Dedifferentiated amniotic fluid mesenchymal stem cell (primary cell): Measurements from ENCODE around the gene METTL16.
"Not testable (repeated sequence)": the region's sequence is repeated elsewhere in the genome, so short reads cannot be mapped to it uniquely, and the experiment has no call there.

Experiments
- DNase-seq: peaks from one replicate; pipeline ENCODE4 v3.0.0-alpha.2; 2016; ENCODE audit errors: extremely low spot score

METTL16 gene, protein sequence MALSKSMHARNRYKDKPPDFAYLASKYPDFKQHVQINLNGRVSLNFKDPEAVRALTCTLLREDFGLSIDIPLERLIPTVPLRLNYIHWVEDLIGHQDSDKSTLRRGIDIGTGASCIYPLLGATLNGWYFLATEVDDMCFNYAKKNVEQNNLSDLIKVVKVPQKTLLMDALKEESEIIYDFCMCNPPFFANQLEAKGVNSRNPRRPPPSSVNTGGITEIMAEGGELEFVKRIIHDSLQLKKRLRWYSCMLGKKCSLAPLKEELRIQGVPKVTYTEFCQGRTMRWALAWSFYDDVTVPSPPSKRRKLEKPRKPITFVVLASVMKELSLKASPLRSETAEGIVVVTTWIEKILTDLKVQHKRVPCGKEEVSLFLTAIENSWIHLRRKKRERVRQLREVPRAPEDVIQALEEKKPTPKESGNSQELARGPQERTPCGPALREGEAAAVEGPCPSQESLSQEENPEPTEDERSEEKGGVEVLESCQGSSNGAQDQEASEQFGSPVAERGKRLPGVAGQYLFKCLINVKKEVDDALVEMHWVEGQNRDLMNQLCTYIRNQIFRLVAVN

GRCh38 chr17:2511462-2512369 lies at the start of gene METTL16:
Gene METTL16, minus strand, starts transcription at chr17:2511888. Its CDS starts 9,557 bp downstream, at chr17:2502331.
- peak; percentile 100 for DNase-seq

- DNase-seq: no peak
Observed at GRCh38 chr17:2560658-2561057, 49.0 kb upstream of the METTL16 start.

- no peak for DNase-seq
Observed at GRCh38 chr17:2551928-2552327, 40.2 kb upstream of the METTL16 start.

GRCh38 chr17:2551493-2551892 lies 39.8 kb upstream of the METTL16 start:
- no peak for DNase-seq

- DNase-seq: no peak
Observed at GRCh38 chr17:2549392-2550211, 37.9 kb upstream of the METTL16 start.

GRCh38 chr17:2548026-2548425 lies 36.3 kb upstream of the METTL16 start:
- not testable (repeated sequence) for DNase-seq

DNA sequence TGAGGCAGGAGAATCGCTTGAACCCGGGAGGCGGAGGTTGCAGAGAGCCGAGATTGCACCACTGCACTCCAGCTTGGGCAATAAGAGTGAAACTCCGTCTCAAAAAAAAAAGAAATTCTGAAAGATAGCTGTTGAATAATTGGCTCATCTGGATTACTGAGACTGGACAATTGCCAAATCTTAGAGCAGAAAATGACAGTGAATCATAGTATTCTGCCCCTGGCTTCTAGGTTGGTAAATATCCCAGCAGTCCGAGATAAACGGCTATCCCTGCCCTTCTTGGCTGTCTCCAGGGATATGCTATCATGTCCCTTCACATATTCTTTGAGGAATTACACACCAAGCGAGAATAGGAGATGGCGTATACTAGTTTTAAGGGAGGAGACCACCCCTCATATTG lies 35.5 kb upstream of the METTL16 start:
- DNase-seq: no peak

- DNase-seq: no peak
Observed at GRCh38 chr17:2545393-2545792, 33.7 kb upstream of the METTL16 start.

- no peak for DNase-seq
Observed at GRCh38 chr17:2542456-2542855, 30.8 kb upstream of the METTL16 start.

- DNase-seq: no peak
Observed at GRCh38 chr17:2542056-2542455, 30.4 kb upstream of the METTL16 start.

DNA sequence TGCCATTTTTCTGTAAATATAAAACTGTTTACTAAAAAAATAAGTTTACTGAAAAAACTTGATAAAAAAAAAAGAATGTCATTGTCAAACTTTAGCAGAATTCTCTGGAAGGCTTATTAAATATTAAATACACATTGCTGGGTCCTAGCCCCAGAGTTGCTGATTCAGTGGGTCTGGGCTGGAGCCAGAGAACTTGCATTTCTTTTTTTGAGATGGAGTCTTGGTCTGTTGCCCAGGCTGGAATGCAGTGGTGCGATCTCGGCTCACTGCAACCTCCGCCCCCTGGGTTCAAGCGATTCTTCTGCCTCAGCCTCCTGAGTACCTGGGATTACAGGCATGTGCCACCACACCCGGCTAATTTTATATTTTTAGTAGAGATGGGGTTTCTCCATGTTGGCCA lies 25.9 kb upstream of the METTL16 start:
- DNase-seq: not testable (repeated sequence)

DNA sequence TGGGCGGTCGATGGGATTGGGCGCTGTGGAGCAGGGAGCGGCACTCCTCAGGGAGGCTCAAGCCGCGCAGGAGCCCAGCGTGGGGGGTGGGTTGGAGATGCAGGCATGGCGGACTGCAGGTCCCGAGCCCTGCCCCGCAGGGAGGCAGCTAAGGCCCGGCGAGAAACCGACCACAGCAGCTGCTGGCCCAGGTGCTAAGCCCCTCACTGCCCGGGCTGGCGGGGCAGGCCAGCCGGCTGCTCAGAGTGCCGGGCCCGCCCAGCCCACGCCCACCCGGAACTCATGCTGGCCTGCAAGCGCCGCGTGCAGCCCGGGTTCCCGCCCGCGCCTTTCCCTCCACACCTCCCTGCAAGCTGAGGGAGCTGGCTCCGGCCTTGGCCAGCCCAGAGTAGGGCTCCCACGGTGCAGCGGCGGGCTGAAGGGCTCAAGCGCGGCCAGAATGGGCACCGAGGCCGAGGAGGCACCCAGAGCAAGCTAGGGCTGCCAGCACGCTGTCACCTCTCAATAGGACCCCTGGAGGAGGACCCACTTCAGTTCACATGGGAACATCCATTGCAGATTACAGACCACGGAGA lies 20.5 kb upstream of the METTL16 start:
- DNase-seq: no peak

- not testable (repeated sequence) for DNase-seq
Observed at GRCh38 chr17:2531243-2531954, 19.7 kb upstream of the METTL16 start.

GRCh38 chr17:2521775-2522410 lies 10.2 kb upstream of the METTL16 start:
- DNase-seq: not testable (repeated sequence)

DNA sequence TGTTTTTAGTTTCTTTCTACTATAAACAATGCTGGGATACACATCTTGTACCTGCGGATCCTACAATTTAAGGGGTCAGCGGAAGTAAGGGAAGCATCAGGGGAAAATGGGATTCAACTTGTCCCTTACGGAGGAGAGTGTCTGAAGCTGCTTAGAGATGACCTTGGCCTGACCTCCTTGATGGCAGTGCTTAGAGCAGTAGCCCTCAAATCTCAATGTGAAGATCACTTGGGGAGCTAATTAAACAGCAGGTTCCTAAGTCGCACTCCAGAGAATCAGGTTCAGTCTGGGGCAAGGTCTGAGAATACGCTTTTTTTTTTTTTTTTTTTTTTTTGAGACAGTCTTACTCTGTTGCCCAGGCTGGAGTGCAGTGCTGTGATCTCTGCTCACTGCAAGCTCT lies 9.6 kb upstream of the METTL16 start:
- DNase-seq: no peak

DNA sequence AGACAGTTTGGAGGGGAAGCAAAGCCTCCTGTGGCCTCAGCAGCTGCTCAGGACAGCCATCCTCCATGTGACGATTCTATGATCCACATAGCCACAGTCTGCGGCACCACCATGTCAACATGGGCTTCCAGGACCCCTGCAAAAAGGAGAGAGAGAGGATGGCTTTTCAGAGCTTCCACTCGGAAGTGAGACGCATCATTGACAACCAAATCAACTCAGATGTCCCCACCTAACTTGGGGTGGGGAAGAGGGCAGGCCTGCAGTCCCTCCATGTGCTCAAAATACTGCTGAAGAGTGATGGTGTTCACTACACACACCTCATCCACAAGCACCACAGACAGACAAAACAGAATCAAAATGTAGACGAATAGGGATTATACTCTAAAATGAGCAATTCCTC lies 5.9 kb upstream of the METTL16 start:
- no peak for DNase-seq

- DNase-seq: peak; percentile 17
Observed at GRCh38 chr17:2511138-2511461, 588 bp downstream of the METTL16 start.

- no peak for DNase-seq
Observed at GRCh38 chr17:2510559-2510958, 1.1 kb downstream of the METTL16 start.

DNA sequence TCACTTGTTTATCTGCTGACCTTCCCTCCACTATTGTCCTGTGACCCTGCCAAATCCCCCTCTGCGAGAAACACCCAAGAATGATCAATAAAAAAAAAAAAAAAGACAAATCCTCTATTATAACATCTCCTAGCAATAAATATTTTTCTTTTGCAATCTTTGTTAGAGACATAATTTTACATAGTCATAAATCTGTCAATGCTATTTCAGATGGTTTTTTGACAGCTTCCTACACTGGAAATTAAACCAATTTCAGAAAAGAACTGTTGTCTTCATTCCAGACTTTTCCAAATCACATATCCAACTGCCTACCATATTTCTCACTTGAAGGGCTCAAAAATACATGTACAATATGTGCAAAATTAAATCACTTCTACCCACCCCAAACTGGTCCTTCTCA lies 3.7 kb downstream of the METTL16 start:
- no peak for DNase-seq

DNA sequence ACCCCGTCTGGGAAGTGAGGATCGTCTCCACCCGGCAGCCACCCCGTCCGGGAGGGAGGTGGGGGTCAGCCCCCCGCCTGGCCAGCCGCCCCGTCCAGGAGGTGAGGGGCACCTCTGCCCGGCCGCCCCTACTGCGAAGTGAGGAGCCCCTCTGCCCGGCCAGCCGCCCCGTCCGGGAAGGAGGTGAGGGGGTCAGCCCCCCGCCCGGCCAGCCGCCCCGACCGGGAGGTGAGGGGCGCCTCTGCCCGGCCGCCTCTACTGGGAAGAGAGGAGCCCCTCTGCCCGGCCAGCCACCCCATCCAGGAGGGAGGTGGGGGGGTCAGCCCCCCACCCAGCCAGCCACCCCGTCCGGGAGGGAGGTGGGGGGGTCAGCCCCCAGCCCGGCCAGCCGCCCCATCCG lies 4.7 kb downstream of the METTL16 start:
- not testable (repeated sequence) for DNase-seq
